HL-60 (cell line): ENCODE data around the gene GABRR2.
"Not testable (repeated sequence)": the region's sequence is repeated elsewhere in the genome, so short reads cannot be mapped to it uniquely, and the experiment has no call there.

Source experiments
- DNase-seq, 2 experiments: peaks; one replicate each; pipeline ENCODE4 v3.0.0-alpha.2; 2010 to 2020; ENCODE audit warnings: low read depth in 1 of 2, low spot score in 1 of 2
- H3K27ac ChIP-seq: fragments of 250-450 bp; sonication (Bioruptor Pico); replicated peaks from 2 replicates; pipeline ENCODE4 v1.5.1; 2020; ENCODE audit warnings: mild to moderate bottlenecking, moderate library complexity
- H3K27me3 ChIP-seq: fragments of 250-450 bp; sonication (Bioruptor Pico); 2 replicates; pipeline ENCODE4 v1.5.1; 2021; ENCODE audit warnings: mild to moderate bottlenecking, moderate library complexity; ENCODE audit not compliant: insufficient read depth, poor library complexity, severe bottlenecking
- H3K4me3 ChIP-seq: replicated peaks from 2 replicates; pipeline ENCODE4 v1.5.1; 2011; ENCODE audit warnings: mild to moderate bottlenecking, control low read depth, low read length; ENCODE audit not compliant: insufficient read depth
- GABPA ChIP-seq: IDR thresholded peaks from 2 replicates; pipeline ENCODE4 v1.6.1; 2012; ENCODE audit warnings: low read depth
- POLR2AphosphoS5 ChIP-seq: IDR thresholded peaks from 2 replicates; pipeline ENCODE4 v1.6.1; 2012; ENCODE audit warnings: low read depth
- SPI1 ChIP-seq: IDR thresholded peaks from 2 replicates; pipeline ENCODE4 v1.6.1; 2012; ENCODE audit warnings: low read depth, mild to moderate bottlenecking, borderline replicate concordance
- TF ChIP-seq, protein P1 (sequence below): IDR thresholded peaks from 2 replicates; pipeline ENCODE4 v1.6.1; 2012; ENCODE audit warnings: low read depth; ENCODE audit not compliant: insufficient replicate concordance
- TF ChIP-seq, protein P2 (sequence below): IDR thresholded peaks from one replicate; pipeline ENCODE4 v1.5.1; 2011; ENCODE audit warnings: low read length, control low read depth, inconsistent platforms; ENCODE audit not compliant: insufficient read depth

The GABRR2 gene

DNA sequence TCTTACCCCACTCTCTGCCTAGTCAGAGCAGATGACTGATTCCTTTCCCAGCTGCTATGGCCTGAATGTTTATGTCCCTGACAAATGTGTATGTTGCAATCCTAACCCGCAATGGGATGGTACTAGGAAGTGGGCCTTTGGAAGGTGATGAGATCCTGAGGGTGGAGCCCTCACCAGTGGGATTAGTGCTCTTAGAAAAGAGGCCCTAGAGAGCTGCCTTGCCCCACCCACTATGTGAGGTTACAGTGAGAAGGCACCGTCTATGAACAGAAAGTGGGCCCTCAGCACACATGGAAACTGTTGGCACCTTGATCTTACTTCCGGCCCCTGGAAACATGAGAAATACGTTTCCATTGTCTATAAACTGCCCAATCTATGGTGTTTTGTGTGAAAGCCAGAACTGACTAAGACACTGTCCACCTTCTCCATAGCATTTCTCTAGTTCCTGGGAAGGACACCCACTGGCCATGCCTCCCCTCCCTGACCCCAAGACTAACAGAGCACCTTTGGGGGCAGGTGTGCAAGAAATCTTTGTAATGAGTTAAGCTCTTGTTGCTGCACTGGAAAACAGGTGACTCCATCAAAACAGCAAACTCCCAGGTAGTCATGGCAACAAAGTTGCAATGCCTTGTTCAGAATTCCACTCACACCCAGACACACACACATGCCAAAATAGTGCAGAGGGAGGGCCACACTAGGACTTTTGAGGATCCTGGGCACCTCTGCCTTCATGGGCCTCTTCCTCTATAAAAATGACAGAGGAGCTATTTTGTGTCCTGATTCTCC lies 16.2 kb downstream of the GABRR2 start:
- no peaks in the 10 kb centered on the region for H3K27me3 ChIP-seq
- TF ChIP-seq GABPA = no peak
- TF ChIP-seq POLR2AphosphoS5 = no peak
- no peak for TF ChIP-seq SPI1
- TF ChIP-seq, protein P1, sequence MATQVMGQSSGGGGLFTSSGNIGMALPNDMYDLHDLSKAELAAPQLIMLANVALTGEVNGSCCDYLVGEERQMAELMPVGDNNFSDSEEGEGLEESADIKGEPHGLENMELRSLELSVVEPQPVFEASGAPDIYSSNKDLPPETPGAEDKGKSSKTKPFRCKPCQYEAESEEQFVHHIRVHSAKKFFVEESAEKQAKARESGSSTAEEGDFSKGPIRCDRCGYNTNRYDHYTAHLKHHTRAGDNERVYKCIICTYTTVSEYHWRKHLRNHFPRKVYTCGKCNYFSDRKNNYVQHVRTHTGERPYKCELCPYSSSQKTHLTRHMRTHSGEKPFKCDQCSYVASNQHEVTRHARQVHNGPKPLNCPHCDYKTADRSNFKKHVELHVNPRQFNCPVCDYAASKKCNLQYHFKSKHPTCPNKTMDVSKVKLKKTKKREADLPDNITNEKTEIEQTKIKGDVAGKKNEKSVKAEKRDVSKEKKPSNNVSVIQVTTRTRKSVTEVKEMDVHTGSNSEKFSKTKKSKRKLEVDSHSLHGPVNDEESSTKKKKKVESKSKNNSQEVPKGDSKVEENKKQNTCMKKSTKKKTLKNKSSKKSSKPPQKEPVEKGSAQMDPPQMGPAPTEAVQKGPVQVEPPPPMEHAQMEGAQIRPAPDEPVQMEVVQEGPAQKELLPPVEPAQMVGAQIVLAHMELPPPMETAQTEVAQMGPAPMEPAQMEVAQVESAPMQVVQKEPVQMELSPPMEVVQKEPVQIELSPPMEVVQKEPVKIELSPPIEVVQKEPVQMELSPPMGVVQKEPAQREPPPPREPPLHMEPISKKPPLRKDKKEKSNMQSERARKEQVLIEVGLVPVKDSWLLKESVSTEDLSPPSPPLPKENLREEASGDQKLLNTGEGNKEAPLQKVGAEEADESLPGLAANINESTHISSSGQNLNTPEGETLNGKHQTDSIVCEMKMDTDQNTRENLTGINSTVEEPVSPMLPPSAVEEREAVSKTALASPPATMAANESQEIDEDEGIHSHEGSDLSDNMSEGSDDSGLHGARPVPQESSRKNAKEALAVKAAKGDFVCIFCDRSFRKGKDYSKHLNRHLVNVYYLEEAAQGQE = no peak
- TF ChIP-seq, protein P2, sequence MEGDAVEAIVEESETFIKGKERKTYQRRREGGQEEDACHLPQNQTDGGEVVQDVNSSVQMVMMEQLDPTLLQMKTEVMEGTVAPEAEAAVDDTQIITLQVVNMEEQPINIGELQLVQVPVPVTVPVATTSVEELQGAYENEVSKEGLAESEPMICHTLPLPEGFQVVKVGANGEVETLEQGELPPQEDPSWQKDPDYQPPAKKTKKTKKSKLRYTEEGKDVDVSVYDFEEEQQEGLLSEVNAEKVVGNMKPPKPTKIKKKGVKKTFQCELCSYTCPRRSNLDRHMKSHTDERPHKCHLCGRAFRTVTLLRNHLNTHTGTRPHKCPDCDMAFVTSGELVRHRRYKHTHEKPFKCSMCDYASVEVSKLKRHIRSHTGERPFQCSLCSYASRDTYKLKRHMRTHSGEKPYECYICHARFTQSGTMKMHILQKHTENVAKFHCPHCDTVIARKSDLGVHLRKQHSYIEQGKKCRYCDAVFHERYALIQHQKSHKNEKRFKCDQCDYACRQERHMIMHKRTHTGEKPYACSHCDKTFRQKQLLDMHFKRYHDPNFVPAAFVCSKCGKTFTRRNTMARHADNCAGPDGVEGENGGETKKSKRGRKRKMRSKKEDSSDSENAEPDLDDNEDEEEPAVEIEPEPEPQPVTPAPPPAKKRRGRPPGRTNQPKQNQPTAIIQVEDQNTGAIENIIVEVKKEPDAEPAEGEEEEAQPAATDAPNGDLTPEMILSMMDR = no peak
- H3K27ac ChIP-seq = no peak overlapping the region; the same call in 1 of the 2 replicates
- DNase-seq = peak in 1 of 2 experiments; percentile 86
- no peak overlapping the region for H3K4me3 ChIP-seq

DNA sequence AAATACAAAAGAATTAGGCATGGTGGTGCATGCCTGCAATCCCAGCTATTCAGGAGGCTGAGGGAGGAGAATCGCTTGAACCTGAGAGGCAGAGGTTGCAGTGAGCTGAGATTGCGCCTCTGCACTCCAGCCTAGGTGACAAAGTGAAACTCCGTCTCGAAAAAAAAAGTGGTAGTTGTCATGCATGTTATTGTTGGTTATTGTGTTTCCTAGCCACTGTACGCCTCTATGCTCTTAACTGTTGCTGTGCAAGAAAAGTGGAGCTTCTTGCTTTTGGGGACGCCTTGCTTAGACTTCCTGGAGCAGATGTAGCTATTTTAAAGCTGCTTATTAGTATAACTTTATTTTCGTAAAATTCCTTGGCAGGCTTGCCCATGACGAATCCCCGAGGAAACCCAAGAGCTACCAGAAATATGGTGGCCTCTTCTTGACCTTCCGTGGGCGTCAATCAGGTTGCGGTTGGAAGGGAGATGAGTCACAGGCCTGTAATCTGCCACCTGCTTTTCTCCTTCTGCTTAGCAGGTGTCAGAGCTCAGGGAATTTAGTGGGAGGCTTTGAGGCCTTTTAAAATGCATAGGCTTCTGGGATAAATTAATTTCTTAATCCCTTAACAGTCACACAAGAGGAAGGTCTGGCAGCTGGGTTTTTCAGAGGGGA lies 17.3 kb downstream of the GABRR2 start:
- Histone ChIP-seq H3K4me3 (no peak overlapping the region), H3K27me3 (no peaks in the 10 kb centered on the region), H3K27ac (peak overlapping the region; percentile 57)
- TF ChIP-seq POLR2AphosphoS5 (peak; percentile 81), GABPA (0 out of 2 replicates have a peak, but pooled peaks have one; percentile 37)
- TF ChIP-seq, protein P1 = no peak
- peak; percentile 82 to 94 for DNase-seq

DNA sequence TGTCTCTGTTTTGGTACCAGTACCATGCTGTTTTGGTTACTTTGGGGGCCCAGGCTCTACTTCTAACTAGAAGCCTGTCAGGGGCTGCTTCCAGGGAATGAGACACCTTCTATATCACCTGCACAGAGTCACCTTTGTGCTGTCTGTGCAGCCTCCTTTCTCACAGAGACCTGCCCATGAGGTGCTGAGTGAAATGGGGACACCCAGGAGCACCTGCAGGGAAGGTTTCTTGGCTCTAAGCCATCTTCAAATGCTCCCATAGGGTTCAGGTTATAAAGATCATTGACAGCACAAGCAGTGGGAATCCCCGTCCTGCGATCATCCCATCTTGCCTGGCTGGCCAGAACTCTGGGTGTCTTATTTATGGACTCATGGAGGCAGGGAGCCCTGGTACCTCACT lies 19.1 kb downstream of the GABRR2 start:
- Histone ChIP-seq H3K27ac (no peak overlapping the region), H3K27me3 (no peaks in the 10 kb centered on the region), H3K4me3 (no peak overlapping the region)
- TF ChIP-seq, protein P2 = no peak
- TF ChIP-seq, protein P1 = no peak
- no peak for DNase-seq

DNA sequence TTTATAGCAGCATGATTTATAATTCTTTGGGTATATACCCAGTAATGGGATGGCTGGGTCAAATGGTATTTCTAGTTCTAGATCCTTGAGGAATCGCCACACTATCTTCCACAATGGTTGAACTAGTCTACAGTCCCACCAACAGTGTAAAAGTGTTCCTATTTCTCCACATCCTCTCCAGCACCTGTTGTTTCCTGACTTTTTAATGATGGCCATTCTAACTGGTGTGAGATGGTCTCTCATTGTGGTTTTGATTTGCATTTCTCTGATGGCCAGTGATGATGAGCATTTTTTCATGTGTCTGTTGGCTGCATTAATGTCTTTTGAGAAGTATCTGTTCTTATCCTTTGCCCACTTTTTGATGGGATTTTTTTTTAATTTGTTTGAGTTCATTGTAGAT lies 20.0 kb downstream of the GABRR2 start:
- not testable (repeated sequence) for H3K27me3 ChIP-seq, H3K27ac ChIP-seq, H3K4me3 ChIP-seq, DNase-seq
